ENCODE measurements around the gene FAM89A. TPM values are rescaled to one million over a fixed set of nuclear protein-coding genes. Genes with fewer than 3 reads are reported as not detected.

Gene FAM89A
- total and polyA plus RNA-seq, 2 donors (not counting 3 experiments of a cell fraction or from before 2014, with no cell fraction given), result 21.0 to 24.0 TPM

- H3K79me2 ChIP-seq (ENCODE audit: control insufficient read depth, insufficient read depth, low read length), result no peaks in the 10 kb centered on the region
- no peak overlapping the region for H3K27ac ChIP-seq (ENCODE audit: insufficient read depth, low read depth, low read length)
- dilution Hi-C loops (cut with MboI; ENCODE audit: extremely low pct_ligation_motif_present, low sequenced_read_pairs), result no loop called here
- CTCF ChIA-PET, result no interaction called here
- no peak overlapping the region for H3K4me2 ChIP-seq (ENCODE audit: insufficient read depth, low read length)
- intact Hi-C loops (cut with micrococcal nuclease), result no loop called here
- H4K20me1 ChIP-seq (replicated peaks; ENCODE audit: control insufficient read depth, extremely low read depth, insufficient read depth, low read length), result no peaks in the 10 kb centered on the region
- no TSS peak for BruUV-seq (replicated peaks)
- H3K9me1 ChIP-seq (replicated peaks; ENCODE audit: control insufficient read depth, extremely low read depth, insufficient read depth, low read length), result no peaks in the 10 kb centered on the region
- TF ChIP-seq MYC (IDR thresholded peaks at IDR 0.05; ENCODE audit: low read depth, low read length), result no peak
- TF ChIP-seq FOS (IDR thresholded peaks at IDR 0.05; ENCODE audit: borderline replicate concordance, insufficient read depth, low read length), result no peak
- no peak for TF ChIP-seq CTCF (IDR thresholded peaks at IDR 0.05; ENCODE audit: extremely low read depth in 1 of 2, insufficient read depth in 1 of 2, low read depth in 1 of 2, low read length in 2 of 2)
- no peak for TF ChIP-seq POLR2AphosphoS5 (IDR thresholded peaks at IDR 0.05; ENCODE audit: insufficient read depth, low read depth, low read length)
- no peak for TF ChIP-seq POLR2A (IDR thresholded peaks at IDR 0.05; ENCODE audit: low read depth, low read length)
- no peak for TF ChIP-seq GATA2 (IDR thresholded peaks at IDR 0.05; ENCODE audit: insufficient read depth, insufficient read length, low read depth, low read length)
- TF ChIP-seq JUN (IDR thresholded peaks at IDR 0.05; ENCODE audit: borderline replicate concordance, insufficient read depth, insufficient read length, low read depth), result no peak
- TF ChIP-seq MAX (IDR thresholded peaks at IDR 0.05; ENCODE audit: insufficient read depth, insufficient read length), result no peak
- no peak for TF ChIP-seq EZH2 (IDR thresholded peaks at IDR 0.05; ENCODE audit: borderline replicate concordance, low read depth, low read length, severe bottlenecking)
- DNase-seq (ENCODE audit: low read depth, low spot score) (no peak), FAIRE-seq (no peak)
- peaks cover 0 to 8% of the 10 kb centered on the region in 2 experiments for H3K27me3 ChIP-seq (ENCODE audit: control insufficient read depth in 2 of 2, insufficient read depth in 2 of 2, low read length in 2 of 2)
- H3K9ac ChIP-seq (replicated peaks; ENCODE audit: extremely low read depth, insufficient read depth, low read length), result no peak overlapping the region
- POLR2A ChIA-PET, result no interaction called here
- H3K9me3 ChIP-seq (replicated peaks; ENCODE audit: control insufficient read depth, insufficient read depth, low read length), result no peaks in the 10 kb centered on the region
- H2AFZ ChIP-seq (ENCODE audit: low read depth, low read length), result no peak overlapping the region
- H3K36me3 ChIP-seq (ENCODE audit: control insufficient read depth in 2 of 2, extremely low read depth in 1 of 2, insufficient read depth in 2 of 2, low read length in 2 of 2), result no peaks in the 10 kb centered on the region
- H3K4me3 ChIP-seq (replicated peaks in 1 of 3; ENCODE audit: insufficient read depth in 1 of 3, low read depth in 1 of 3, low read length in 3 of 3), result no peak overlapping the region
- peaks cover 8% of the 10 kb centered on the region for H3K4me1 ChIP-seq (ENCODE audit: control insufficient read depth, extremely low read depth, insufficient read depth, low read length)
Observed at GRCh38 chr1:231057410-231057809, 17.4 kb upstream of the FAM89A start.

Measured in endothelial cell of umbilical vein (primary cell).